GM18502 (cell line): Measurements from ENCODE around the gene SERPINA9.
"Not testable (repeated sequence)": the region's sequence is repeated elsewhere in the genome, so short reads cannot be mapped to it uniquely, and the experiment has no call there.

Experiments used
- ATAC-seq: cut with Tn5 transposase; IDR thresholded peaks from one replicate; pipeline ENCODE4 v1.9.1; 2021; ENCODE audit warnings: mild to moderate bottlenecking; ENCODE audit not compliant: unreplicated experiment, poor library complexity

Gene SERPINA9

DNA sequence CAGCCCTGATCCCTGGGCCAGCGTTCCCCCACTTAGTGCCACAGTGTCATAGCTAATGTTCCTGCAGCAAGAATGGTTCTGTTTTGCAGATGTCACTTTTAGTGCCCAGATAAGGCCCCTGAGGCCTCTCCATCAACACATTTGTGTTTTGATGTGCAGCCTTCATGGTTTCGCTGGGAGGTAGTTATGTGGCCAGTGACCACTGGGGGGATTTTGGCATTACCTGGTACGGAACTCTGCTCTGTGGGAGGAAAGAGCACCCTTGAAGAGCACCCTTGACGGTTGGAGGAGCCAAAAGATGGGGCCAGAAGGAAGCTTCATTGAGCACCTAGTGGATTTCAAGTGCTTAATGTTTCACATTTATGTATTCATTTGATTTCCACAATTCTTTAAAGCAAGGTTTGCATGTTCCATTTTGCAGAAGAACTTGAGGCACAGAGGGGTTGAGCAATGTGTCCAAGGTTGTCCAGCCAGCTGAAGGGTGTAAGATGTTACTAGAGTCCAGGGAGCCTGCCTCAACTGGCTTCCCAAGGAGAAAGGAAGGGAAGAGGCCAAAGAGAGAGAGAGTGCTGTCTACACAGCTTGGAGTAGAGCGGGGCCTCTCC, 36.4 kb downstream of the SERPINA9 start:
- no peak for ATAC-seq

GRCh38 chr14:94428610-94429009, 47.4 kb downstream of the SERPINA9 start:
- no peak for ATAC-seq

DNA sequence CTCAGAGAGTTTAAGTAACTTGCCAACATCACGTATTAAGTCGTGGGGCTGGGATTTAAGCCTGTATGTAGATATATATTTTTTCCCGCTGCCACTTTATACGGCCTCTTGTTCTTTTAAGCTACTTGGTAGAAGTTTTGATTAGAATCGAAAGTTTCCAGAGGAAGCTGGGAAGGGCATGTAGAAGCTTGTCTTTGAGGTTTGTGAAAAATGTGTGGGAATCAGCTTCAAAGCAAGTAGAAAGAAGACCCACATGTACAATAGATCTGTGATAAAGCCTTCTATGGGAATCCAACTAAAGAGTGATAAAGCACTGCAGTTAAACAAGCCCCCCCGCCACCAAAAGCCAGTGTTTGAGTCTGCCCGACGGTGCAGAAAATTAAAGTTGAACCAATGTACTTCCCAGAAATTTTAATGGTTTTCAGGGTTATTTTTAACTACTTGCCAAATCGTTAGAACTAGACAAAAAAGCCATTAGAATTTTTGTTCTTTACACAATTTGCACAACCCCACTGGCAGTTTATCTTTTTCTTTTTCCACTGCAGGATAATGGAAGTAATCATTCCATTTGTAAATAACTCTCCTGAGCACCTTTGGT, 48.9 kb downstream of the SERPINA9 start:
- no peak for ATAC-seq

GRCh38 chr14:94426526-94426925, 49.5 kb downstream of the SERPINA9 start:
- no peak for ATAC-seq

GRCh38 chr14:94424371-94424770, 51.6 kb downstream of the SERPINA9 start:
- no peak for ATAC-seq

- ATAC-seq: peak; percentile 70
Measured at GRCh38 chr14:94423453-94424056, 52.4 kb downstream of the SERPINA9 start.

GRCh38 chr14:94421316-94421715, 54.7 kb downstream of the SERPINA9 start:
- ATAC-seq: no peak

- ATAC-seq: not testable (repeated sequence)
Measured at GRCh38 chr14:94417497-94418205, 58.3 kb downstream of the SERPINA9 start.
